ENCODE measurements around the gene ATG7.
"Not testable (repeated sequence)": the region's sequence is repeated elsewhere in the genome, so short reads cannot be mapped to it uniquely, and the experiment has no call there.

Gene ATG7

GRCh38 chr3:11559816-11560633, 287.8 kb downstream of the ATG7 start:
- DNase-seq, result no peak

- DNase-seq, result no peak
These were observed 288.5 kb downstream of the ATG7 start for GRCh38 chr3:11560746-11561145.

- DNase-seq, result no peak
These were observed 290.2 kb downstream of the ATG7 start for GRCh38 chr3:11562277-11562881.

GRCh38 chr3:11563159-11563864, 291.1 kb downstream of the ATG7 start:
- DNase-seq, result no peak

GRCh38 chr3:11563865-11564185, 291.6 kb downstream of the ATG7 start:
- no peak for DNase-seq

GRCh38 chr3:11564577-11565001, 292.4 kb downstream of the ATG7 start:
- no peak for DNase-seq

GRCh38 chr3:11565072-11565471, 292.9 kb downstream of the ATG7 start:
- DNase-seq, result no peak

- no peak for DNase-seq
These were observed 293.3 kb downstream of the ATG7 start for GRCh38 chr3:11565492-11565891.

GRCh38 chr3:11565932-11566331, 293.7 kb downstream of the ATG7 start:
- DNase-seq, result no peak

GRCh38 chr3:11566478-11566877, 294.3 kb downstream of the ATG7 start:
- no peak for DNase-seq

GRCh38 chr3:11566916-11567315, 294.7 kb downstream of the ATG7 start:
- no peak for DNase-seq

- DNase-seq, result no peak
These were observed 295.6 kb downstream of the ATG7 start for GRCh38 chr3:11567516-11568467.

GRCh38 chr3:11568503-11569155, 296.4 kb downstream of the ATG7 start:
- DNase-seq, result no peak

GRCh38 chr3:11569156-11569741, 297.1 kb downstream of the ATG7 start:
- DNase-seq, result no peak

- DNase-seq, result no peak
These were observed 298.1 kb downstream of the ATG7 start for GRCh38 chr3:11570251-11570650.

- DNase-seq, result no peak
These were observed 298.7 kb downstream of the ATG7 start for GRCh38 chr3:11570789-11571495.

- not testable (repeated sequence) for DNase-seq
These were observed 300.5 kb downstream of the ATG7 start for GRCh38 chr3:11572660-11573059.

GRCh38 chr3:11574981-11575669, 302.9 kb downstream of the ATG7 start:
- DNase-seq, result no peak

- no peak for DNase-seq
These were observed 303.5 kb downstream of the ATG7 start for GRCh38 chr3:11575677-11576076.

- DNase-seq, result no peak
These were observed 304.3 kb downstream of the ATG7 start for GRCh38 chr3:11576453-11576852.

- no peak for DNase-seq
These were observed 306.0 kb downstream of the ATG7 start for GRCh38 chr3:11578169-11578568.

Measured in activated CD4-positive, CD25-positive, alpha-beta regulatory T cell treated with anti-CD3 and anti-CD28 coated beads, Interleukin-2, amount 50 U/mL, for 72 hours (primary cell).